HCT116 (cell line): ENCODE measurements around the gene PHKA2.

Source experiments
- CEBPB ChIP-seq: IDR thresholded peaks from 2 replicates; pipeline ENCODE4 v1.6.1; 2012; ENCODE audit warnings: low read depth
- CTCF ChIP-seq, 3 experiments: fragments of 200-600 bp in 1 of 3; sonication (generic) in 1 of 3; IDR thresholded peaks in 2 of 3; conservative IDR thresholded peaks in 1 of 3; 2 replicates each; pipeline ENCODE4 v1.5.1; 2012 to 2017; ENCODE audit warnings: low read depth in 2 of 3, low read length in 2 of 3, antibody characterized with exemption in 1 of 3, borderline replicate concordance in 1 of 3, control low read depth in 1 of 3, mild to moderate bottlenecking in 1 of 3, mixed read lengths in 1 of 3, mixed run types in 1 of 3, moderate library complexity in 1 of 3; ENCODE audit not compliant: insufficient read depth in 1 of 3
- EGR1 ChIP-seq: IDR thresholded peaks from 2 replicates; pipeline ENCODE4 v1.6.1; 2012; ENCODE audit warnings: low read depth
- EZH2 ChIP-seq: fragments of 200-600 bp; sonication (generic); IDR thresholded peaks from 2 replicates; pipeline ENCODE4 v1.6.1; 2017; ENCODE audit warnings: antibody characterized with exemption, mixed run types
- EZH2phosphoT487 ChIP-seq: fragments of 200-600 bp; IDR thresholded peaks from 2 replicates; pipeline ENCODE4 v1.6.1; 2018; ENCODE audit warnings: antibody characterized with exemption, borderline replicate concordance
- MAX ChIP-seq: IDR thresholded peaks from 2 replicates; pipeline ENCODE4 v1.6.1; 2012
- POLR2A ChIP-seq: IDR thresholded peaks from 2 replicates; pipeline ENCODE4 v1.7.0; 2011; ENCODE audit warnings: borderline replicate concordance; ENCODE audit not compliant: insufficient read depth, insufficient read length; ENCODE audit errors: extremely low read depth
- POLR2AphosphoS5 ChIP-seq: IDR thresholded peaks from 2 replicates; pipeline ENCODE4 v1.6.1; 2011; ENCODE audit warnings: mild to moderate bottlenecking, low read depth, low read length, moderate library complexity
- RAD21 ChIP-seq: IDR thresholded peaks from 2 replicates; pipeline ENCODE4 v1.6.1; 2012; ENCODE audit warnings: low read depth, mild to moderate bottlenecking
- SIN3A ChIP-seq: IDR thresholded peaks from 2 replicates; pipeline ENCODE4 v1.6.1; 2012; ENCODE audit warnings: low read depth
- SP1 ChIP-seq: IDR thresholded peaks from 2 replicates; pipeline ENCODE4 v1.6.1; 2012; ENCODE audit warnings: low read depth
- TCF7L2 ChIP-seq: IDR thresholded peaks from 2 replicates; pipeline ENCODE4 v1.7.0; 2011; ENCODE audit warnings: borderline replicate concordance, inconsistent platforms; ENCODE audit not compliant: insufficient read depth, insufficient read length; ENCODE audit errors: extremely low read depth
- ZFX ChIP-seq: fragments of 450-650 bp; IDR thresholded peaks from 2 replicates; pipeline ENCODE4 v1.6.1; 2017

GRCh38 chrX:19024366-19024765 lies 40.5 kb upstream of the PHKA2 start:
- TF ChIP-seq MAX (no peak), CTCF (IDR thresholded peaks at IDR 0.05 in 2 of 3, conservative IDR thresholded peaks at IDR 0.05 in 1 of 3; ENCODE audit: borderline replicate concordance in 1 of 3, insufficient read depth in 1 of 3, low read depth in 2 of 3, low read length in 2 of 3) (no peak), ZFX (no peak), CEBPB (no peak), EZH2phosphoT487 (no peak), SIN3A (no peak), RAD21 (no peak), EZH2 (no peak), POLR2AphosphoS5 (no peak), SP1 (no peak), EGR1 (no peak), TCF7L2 (no peak), POLR2A (no peak)
